AG09309 (cell line): Measurements from ENCODE around the gene SGSM1.

Experiments
- DNase-seq: peaks from one replicate; pipeline ENCODE4 v3.0.0-alpha.2; 2010; ENCODE audit warnings: low read depth
- H3K4me3 ChIP-seq: 2 replicates; pipeline ENCODE4 v1.5.1; 2011; ENCODE audit warnings: mild to moderate bottlenecking, low read depth, low read length, moderate library complexity; ENCODE audit not compliant: control insufficient read depth
- TF ChIP-seq, protein P1 (sequence below): IDR thresholded peaks from 2 replicates; pipeline ENCODE4 v1.5.1; 2011; ENCODE audit warnings: mild to moderate bottlenecking, low read depth, low read length, inconsistent platforms; ENCODE audit not compliant: insufficient read depth, control insufficient read depth; ENCODE audit errors: missing control alignments

SGSM1 gene

GRCh38 chr22:24873226-24873625, 67.2 kb downstream of the SGSM1 start:
- TF ChIP-seq, protein P1, sequence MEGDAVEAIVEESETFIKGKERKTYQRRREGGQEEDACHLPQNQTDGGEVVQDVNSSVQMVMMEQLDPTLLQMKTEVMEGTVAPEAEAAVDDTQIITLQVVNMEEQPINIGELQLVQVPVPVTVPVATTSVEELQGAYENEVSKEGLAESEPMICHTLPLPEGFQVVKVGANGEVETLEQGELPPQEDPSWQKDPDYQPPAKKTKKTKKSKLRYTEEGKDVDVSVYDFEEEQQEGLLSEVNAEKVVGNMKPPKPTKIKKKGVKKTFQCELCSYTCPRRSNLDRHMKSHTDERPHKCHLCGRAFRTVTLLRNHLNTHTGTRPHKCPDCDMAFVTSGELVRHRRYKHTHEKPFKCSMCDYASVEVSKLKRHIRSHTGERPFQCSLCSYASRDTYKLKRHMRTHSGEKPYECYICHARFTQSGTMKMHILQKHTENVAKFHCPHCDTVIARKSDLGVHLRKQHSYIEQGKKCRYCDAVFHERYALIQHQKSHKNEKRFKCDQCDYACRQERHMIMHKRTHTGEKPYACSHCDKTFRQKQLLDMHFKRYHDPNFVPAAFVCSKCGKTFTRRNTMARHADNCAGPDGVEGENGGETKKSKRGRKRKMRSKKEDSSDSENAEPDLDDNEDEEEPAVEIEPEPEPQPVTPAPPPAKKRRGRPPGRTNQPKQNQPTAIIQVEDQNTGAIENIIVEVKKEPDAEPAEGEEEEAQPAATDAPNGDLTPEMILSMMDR, result no peak
- DNase-seq, result no peak
- no peak overlapping the region for H3K4me3 ChIP-seq

DNA sequence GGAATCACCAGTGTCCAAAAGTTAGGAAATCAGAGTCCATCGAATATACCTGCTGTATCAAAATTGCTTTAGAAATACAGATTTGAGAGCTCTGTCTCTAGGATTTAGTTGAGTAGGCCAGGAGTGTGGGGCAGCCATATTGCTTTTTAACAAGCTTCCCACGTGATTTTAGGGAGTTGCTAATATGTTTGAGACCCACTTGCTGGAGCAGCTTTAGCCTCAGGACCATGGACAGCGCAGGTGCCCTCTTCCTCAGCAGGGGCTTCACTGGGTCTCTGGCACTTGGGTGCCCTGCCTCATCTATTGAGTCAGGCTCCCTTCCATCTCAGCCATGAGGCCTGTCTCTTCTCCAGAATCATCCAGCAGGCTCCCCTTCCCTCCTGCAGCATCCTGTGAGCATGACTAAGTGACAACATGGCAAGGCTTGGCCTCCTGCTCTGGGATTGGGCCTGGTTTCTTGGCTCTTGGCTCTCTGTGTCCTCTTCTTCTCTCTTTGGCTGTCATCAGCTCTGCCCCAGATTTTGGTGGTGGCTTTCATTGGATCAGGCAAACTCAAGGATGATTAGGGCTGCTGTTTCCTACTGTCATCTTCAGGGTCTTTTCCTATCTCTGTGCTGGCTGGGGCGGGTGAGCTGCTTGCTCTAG, 70.0 kb downstream of the SGSM1 start:
- H3K4me3 ChIP-seq, result no peak overlapping the region
- no peak for DNase-seq
- TF ChIP-seq, protein P1, result no peak

- no peak for DNase-seq
- TF ChIP-seq, protein P1, result no peak
- H3K4me3 ChIP-seq, result no peak overlapping the region
Measured at GRCh38 chr22:24876700-24877099, 70.7 kb downstream of the SGSM1 start.

GRCh38 chr22:24878969-24879368, 73.0 kb downstream of the SGSM1 start:
- H3K4me3 ChIP-seq, result no peak overlapping the region
- TF ChIP-seq, protein P1, result no peak
- no peak for DNase-seq

DNA sequence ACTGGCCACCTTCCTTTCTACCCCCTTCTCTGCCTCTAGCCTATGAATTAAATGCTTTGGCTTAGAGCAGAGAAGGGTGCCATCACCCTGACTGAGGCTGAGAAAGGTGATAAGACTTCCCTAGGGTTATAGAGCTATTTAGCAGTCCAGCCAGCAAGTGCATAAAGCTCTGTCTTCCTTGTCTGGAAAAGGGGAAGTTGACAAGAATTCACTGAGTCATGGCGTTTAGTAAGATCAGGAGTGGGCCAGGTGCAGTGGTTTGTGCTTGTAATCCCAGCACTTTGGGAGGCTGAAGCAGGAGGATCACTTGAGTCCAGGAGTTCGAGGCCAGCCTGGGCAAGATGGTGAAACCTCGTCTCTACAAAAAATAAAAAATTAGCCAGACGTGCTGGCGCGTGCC, 77.4 kb downstream of the SGSM1 start:
- no peak for DNase-seq
- no peak overlapping the region for H3K4me3 ChIP-seq
- TF ChIP-seq, protein P1, result no peak

DNA sequence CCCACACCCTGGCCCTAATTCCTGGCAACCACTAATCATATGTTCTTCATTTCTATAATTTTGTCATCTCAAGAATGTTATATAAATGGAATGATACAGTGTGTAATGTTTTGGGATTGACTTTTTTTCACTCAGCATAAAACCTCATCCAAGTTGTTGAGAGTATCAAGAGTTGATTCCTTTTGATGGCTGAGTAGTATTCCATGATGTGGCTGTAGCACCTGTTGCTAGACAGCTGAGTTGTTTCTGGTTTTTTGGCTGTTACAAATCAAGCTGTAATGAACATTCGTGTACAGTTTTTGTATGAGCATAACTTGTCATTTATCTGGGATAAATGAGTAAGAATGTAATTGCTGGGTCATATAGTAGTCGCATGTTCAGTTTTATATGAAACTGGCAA, 81.2 kb downstream of the SGSM1 start:
- no peak overlapping the region for H3K4me3 ChIP-seq
- DNase-seq, result no peak
- TF ChIP-seq, protein P1, result no peak
